HG02571 (cell line): ENCODE data around the gene RUFY3.
"Not testable (repeated sequence)": the region's sequence is repeated elsewhere in the genome, so short reads cannot be mapped to it uniquely, and the experiment has no call there.

Experiments used
- ATAC-seq: cut with Tn5 transposase; IDR thresholded peaks from one replicate; pipeline ENCODE4 v1.9.1; 2021; ENCODE audit warnings: mild to moderate bottlenecking, moderate library complexity; ENCODE audit not compliant: unreplicated experiment

Gene RUFY3

DNA sequence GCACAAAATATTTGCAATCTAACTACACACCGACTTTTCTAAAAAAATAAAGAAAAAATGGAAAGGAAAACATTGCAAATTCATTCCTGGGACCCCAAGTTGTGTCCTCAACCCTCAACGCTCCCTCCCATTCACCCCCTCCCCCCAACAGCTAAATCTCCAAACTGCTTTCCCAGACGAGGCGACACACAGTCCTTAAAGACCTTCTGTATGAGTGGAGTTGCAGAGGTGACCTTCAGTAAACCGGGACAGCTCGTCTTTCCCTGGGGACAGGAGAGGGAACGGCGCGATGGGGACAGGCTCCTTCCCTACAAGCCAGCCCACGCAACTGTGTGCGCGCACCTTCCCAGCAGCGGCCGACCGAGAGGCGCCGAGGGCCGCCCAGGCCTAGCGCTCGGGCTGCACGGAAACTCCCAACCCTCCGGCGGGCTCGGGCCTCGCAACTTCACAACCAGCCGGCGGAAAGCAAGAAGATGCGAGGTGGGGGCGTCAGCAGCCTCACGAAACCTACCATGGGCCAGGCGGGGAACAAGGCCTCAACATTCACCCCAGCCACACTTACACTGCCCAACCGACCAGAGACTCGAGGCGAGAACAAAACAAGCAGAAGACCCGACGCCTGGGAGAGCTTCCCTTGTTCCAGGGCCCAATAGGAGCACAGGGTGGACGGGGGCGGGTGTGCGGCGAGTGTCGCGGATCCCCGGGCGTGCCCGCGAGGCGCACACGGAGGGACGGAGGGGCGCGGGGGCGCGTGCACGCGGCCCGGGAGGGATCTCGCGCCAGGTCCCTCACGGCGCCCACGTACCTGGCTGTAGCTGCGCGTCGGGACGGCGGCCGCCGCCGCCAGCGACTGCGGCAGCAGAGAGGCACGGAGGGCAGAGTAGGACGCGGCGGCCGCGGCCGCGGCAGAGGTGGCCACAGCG is 117.2 kb downstream of the RUFY3 start:
- ATAC-seq: peak; percentile 46

DNA sequence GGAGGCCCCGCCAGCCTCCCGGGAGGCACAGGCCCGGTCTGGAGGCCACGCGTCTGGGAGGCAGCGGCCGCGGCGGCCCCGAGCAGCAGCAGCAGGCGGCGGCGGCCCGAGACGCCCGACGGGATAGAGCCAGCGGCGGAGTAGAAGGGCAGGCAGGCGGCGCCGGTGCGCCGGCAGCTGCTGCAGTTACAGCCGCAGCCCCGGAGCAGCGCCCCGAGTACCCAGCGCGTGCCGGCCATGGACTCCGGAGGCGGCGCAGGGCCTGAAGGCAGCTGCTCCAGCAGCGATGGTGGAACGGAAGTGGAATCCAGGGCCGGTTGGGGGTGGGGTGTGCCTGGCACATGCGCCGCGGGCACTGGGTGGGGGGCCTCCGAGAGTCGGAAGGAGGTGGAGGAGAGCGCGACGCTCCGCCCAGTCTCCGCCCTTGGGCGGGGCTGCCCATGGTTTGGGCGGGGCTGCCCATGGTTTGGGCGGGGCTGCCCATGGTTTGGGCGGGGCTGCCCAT is 117.9 kb downstream of the RUFY3 start, which contains the start of gene GRSF1:
TSS of gene GRSF1 (minus strand) at position 302 of the 505 bp plus-strand sequence. CDS start at position 239, 63 bp downstream.
- ATAC-seq: peak; percentile 62

DNA sequence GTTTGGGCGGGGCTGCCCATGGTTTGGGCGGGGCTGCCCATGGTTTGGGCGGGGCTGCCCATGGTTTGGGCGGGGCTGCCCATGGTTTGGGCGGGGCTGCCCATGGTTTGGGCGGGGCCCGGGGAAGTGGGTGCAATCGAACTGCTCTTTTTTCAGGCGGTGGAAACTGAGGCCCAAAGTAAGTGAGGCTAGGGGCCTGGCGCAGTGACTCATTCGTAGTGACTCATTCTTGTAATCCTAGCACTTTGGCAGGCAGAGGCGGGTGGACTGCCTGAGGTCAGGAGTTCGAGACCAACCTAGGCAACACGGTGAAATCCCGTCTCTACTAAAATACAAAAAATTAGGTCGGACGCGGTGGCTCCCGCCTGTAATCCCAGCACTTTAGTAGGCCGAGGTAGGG is 118.4 kb downstream of the RUFY3 start:
- not testable (repeated sequence) for ATAC-seq

DNA sequence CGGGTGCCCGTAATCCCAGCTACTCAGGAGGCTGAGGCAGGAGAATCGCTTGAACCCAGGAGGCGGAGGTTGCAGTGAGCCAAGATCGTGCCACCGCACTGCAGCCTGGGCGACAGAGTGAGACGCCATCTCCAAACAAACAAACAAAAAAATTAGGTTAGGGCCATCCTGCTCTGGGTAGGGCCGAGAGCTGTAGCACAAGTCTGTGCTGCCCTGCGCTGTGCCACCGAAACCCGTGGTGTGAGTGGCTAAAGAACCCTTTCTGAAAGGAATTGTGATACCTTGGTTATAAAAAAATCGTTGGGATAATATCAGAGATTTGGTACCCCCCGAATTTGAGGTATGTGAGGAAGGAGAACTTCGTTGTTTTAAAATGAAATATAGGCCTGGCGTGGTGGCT is 118.9 kb downstream of the RUFY3 start:
- ATAC-seq: not testable (repeated sequence)

DNA sequence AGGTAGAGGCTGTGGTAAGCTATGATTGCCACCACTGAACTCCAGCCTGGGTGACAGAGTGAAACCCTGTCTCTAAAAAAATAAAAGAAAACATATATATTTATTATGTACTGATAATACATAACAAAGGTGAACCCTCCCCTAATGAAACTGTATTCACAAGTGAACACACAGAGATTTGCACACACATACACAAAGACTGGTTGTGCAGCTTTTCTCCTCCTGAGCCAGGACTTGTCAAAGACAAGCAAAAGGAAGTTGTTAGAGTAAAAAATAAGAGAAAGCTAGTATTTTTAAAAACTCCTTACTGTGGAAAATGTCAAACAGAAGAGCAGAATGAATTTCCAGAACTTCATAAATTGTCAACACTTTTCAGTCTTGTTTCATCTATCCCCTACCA is 119.4 kb downstream of the RUFY3 start:
- ATAC-seq: no peak

DNA sequence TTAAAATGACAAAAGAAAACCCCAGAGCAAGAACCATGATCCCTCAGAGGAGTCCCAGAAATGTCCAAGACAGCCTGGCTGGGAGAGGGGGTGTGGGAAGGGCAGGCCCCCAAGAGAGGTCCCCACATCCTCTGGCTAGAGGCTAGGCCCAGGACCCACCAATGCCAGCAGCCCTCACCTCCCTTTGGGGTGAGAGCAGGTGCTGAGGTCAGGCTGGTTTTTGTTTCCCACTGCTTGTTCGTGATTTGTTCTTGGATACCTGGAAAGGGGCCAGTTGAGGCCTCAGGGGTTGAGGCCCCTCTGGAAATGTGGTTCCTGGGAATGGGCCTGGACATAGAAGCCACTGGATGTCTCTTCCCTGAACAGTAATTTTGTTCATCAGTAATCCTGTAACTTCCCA is 120.2 kb downstream of the RUFY3 start:
- ATAC-seq: no peak

DNA sequence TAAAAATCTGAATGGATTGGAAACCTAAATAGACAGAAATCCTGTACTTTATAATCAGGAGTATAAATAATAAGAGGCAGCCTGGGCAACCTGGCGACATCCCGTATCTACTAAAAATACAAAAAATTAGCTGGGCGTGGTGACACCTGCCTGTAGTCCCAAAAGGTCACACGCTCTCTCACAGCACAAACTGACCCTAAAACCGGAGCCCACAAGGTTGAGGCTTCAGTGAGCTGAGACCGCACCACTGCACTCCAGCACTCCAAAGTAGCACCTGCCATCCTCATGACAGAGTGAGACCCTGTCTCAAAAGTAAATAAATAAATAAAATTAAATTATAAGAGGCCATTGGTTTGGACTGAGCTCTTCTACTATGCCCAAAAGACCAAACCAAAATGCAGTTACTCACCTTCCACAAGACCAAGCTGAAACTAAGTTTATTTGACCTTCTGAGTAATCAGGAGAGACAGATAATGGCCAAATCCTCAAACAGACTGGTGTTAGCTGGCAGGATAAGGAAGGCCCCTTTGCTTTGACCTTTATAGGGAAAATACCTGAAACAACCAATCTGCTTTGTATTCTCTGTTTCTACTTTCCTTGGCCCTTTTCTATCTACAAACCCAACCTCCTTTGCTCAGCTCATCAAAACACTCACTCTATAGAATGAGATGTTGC is 121.1 kb downstream of the RUFY3 start:
- ATAC-seq: peak; percentile 37

GRCh38 chr4:70844180-70844579 is 122.4 kb downstream of the RUFY3 start:
- no peak for ATAC-seq

- no peak for ATAC-seq
Measured at GRCh38 chr4:70849291-70849690, 127.5 kb downstream of the RUFY3 start.

DNA sequence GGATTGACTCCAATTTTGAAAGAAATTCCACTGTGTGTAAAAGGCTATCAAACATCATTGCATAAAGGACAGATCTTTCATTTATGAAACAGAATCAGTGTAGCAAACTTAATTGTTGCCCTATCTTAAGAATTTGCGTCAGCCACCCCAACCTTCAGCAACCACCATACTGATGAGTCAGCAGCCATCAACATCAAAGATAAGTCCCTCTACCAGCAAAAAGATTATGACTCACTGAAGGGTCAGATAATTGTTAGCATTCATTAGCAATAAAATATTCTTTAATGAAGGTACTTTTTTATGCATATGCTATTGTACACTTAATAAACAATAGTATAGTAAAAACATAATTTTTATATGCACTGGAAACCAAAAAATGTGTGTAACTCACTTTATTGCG is 133.7 kb downstream of the RUFY3 start:
- no peak for ATAC-seq
